Calu3 (cell line): ENCODE results near the gene AKR1C2. TPM values are rescaled to one million over a fixed set of nuclear protein-coding genes. Genes with fewer than 3 reads are reported as not detected.
A peak's percentile ranks its signal among the peaks of the same experiment; 100 is the strongest.
"Not testable (repeated sequence)": the region's sequence is repeated elsewhere in the genome, so short reads cannot be mapped to it uniquely, and the experiment has no call there.

Experiments
- BruUV-seq: library from RNA; stranded (reverse); fragments of 400-500 nt; replicated peaks from 2 replicates; lab custom pipeline; 2021; lab: Mats Ljungman, UMichigan
- CTCF ChIA-PET: fragments of 300-600 bp; sonication (Branson Sonifier 250); formaldehyde crosslinking; loops from one replicate; lab custom pipeline; 2022; ENCODE audit warnings: antibody characterized with exemption; lab: Charles Lee
- DNase-seq: peaks from one replicate; pipeline ENCODE4 v3.0.0; 2022
- H3K27ac Mint-ChIP-seq: one replicate; pipeline ENCODE4 v1.8.0; 2022; ENCODE audit warnings: mixed read lengths; ENCODE audit not compliant: unreplicated experiment
- H3K27me3 Mint-ChIP-seq: one replicate; pipeline ENCODE4 v1.8.0; 2022; ENCODE audit warnings: mixed read lengths; ENCODE audit not compliant: unreplicated experiment
- H3K36me3 Mint-ChIP-seq: one replicate; pipeline ENCODE4 v1.8.0; 2022; ENCODE audit warnings: mild to moderate bottlenecking, moderate library complexity, mixed read lengths; ENCODE audit not compliant: insufficient read depth, unreplicated experiment
- H3K4me1 Mint-ChIP-seq: one replicate; pipeline ENCODE4 v1.8.0; 2022; ENCODE audit warnings: mild to moderate bottlenecking, low read depth, mixed read lengths; ENCODE audit not compliant: unreplicated experiment
- H3K4me3 Mint-ChIP-seq: one replicate; pipeline ENCODE4 v1.8.0; 2022; ENCODE audit warnings: mild to moderate bottlenecking, low read depth, moderate library complexity, mixed read lengths; ENCODE audit not compliant: unreplicated experiment
- H3K9me3 Mint-ChIP-seq: one replicate; pipeline ENCODE4 v1.8.0; 2022; ENCODE audit warnings: low read depth, mixed read lengths; ENCODE audit not compliant: unreplicated experiment
- CTCF ChIP-seq: fragments of 200-600 bp; IDR thresholded peaks from one replicate; pipeline ENCODE4 v1.8.0; 2022; ENCODE audit warnings: antibody characterized with exemption; ENCODE audit not compliant: unreplicated experiment
- intact Hi-C: fragments of 100-400 bp; cut with micrococcal nuclease; formaldehyde crosslinking; loops from one replicate; pipeline ENCODE4 v1.10.0; 2022; ENCODE audit not compliant: unreplicated experiment
- total RNA-seq: library from RNA; stranded (reverse); gene quantifications from 2 replicates; pipeline ENCODE4 v1.2.3, GENCODE V29; 2022

AKR1C2 gene
- total RNA-seq, 1 experiment from 2014 or later, result 10.6 TPM

DNA sequence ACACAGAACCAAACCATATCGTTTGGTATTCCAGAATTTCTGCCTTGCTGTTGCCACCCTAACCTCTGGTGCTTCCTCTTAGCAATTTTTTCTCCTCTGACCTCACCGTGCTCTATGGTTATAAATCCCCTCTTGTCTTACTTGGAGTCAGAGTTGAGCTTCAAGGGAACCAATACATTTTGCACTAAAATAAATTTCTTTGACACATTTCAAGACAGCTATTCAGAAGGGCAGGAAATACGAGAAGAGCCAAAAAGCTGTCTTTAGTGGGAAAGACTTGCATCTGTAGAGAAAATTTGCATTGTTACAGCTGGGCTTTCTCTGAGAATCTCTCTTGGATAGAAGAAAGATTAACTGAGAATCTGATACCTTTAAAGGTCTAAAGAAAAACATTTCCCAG, 14.5 kb upstream of the AKR1C2 start:
- BruUV-seq, result no TSS peak
- no peaks in the 10 kb centered on the region for H3K36me3 Mint-ChIP-seq
- CTCF ChIA-PET, result no interaction called here
- no peak for TF ChIP-seq CTCF
- no peak overlapping the region for H3K4me3 Mint-ChIP-seq
- H3K9me3 Mint-ChIP-seq, result peaks cover 2% of the 10 kb centered on the region
- no peak for DNase-seq
- intact Hi-C loops, result loop anchor here (5.0 kb wide), 1 partner anchor 414 kb away; no protein-coding TSS in a partner anchor
- H3K27ac Mint-ChIP-seq, result peak overlapping the region; percentile 90
- H3K4me1 Mint-ChIP-seq, result peaks cover 87% of the 10 kb centered on the region
- H3K27me3 Mint-ChIP-seq, result no peaks in the 10 kb centered on the region

DNA sequence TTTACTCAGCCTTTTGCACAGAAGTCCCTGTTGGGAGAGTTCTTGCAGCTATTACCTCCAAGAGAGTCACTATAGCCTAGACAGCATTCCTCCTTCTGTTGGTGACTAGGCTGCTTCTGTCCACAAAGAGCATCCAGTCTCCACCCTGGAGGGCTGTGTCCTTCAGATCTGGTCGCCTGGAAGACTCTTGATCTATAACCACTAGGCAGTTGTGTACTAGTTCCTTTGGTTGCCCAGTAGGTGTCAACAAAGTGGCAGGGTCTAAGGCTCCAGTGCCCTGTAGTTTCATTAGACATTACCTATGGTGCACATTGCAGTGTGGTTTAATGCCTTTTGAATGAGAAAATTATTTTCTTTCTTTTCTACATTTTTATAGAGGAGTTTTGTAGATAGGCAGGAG, 11.3 kb upstream of the AKR1C2 start:
- peak; percentile 35 for DNase-seq
- Mint-ChIP-seq H3K4me1 (peaks cover 55% of the 10 kb centered on the region), H3K9me3 (no peaks in the 10 kb centered on the region), H3K27ac (no peak overlapping the region), H3K4me3 (no peak overlapping the region), H3K27me3 (no peaks in the 10 kb centered on the region), H3K36me3 (no peaks in the 10 kb centered on the region)
- TF ChIP-seq CTCF, result no peak
- BruUV-seq, result no TSS peak
- CTCF ChIA-PET, result no interaction called here
- intact Hi-C loops, result loop anchor here (1.0 to 5.0 kb wide), 2 partner anchors 268 to 417 kb away; no protein-coding TSS in a partner anchor

- H3K27ac Mint-ChIP-seq, H3K36me3 Mint-ChIP-seq, intact Hi-C loops, DNase-seq, H3K4me3 Mint-ChIP-seq, H3K27me3 Mint-ChIP-seq, BruUV-seq, H3K9me3 Mint-ChIP-seq, CTCF ChIA-PET: not testable (repeated sequence)
- peaks cover 52% of the 10 kb centered on the region for H3K4me1 Mint-ChIP-seq
Measured at GRCh38 chr10:5014200-5014910, 10.7 kb upstream of the AKR1C2 start.

DNA sequence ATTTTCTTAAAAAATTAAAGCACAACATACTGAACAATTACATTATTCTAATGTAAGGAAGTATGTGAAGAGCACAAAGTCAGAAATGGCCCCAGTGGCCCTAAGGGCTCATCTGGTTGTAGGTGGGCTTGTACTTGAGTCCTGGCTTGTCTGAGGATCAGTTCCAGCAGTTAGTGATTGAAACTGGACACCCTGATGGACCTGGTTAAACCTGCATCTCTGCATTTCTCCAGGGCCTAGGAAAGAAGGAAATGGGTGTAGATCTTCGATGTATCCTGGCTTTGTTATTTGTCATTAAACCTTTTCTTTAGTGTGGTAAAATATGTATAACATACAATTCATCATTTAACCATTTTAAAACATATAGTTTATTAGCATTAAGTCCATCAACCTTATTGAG, 9.7 kb upstream of the AKR1C2 start:
- DNase-seq, result peak; percentile 59
- H3K9me3 Mint-ChIP-seq, result no peaks in the 10 kb centered on the region
- no peaks in the 10 kb centered on the region for H3K27me3 Mint-ChIP-seq
- intact Hi-C loops, result no loop called here
- H3K4me1 Mint-ChIP-seq, result peaks cover 53% of the 10 kb centered on the region
- H3K27ac Mint-ChIP-seq, result no peak overlapping the region
- H3K4me3 Mint-ChIP-seq, result no peak overlapping the region
- BruUV-seq, result no TSS peak
- CTCF ChIA-PET, result no interaction called here
- no peak for TF ChIP-seq CTCF
- H3K36me3 Mint-ChIP-seq, result no peaks in the 10 kb centered on the region

DNA sequence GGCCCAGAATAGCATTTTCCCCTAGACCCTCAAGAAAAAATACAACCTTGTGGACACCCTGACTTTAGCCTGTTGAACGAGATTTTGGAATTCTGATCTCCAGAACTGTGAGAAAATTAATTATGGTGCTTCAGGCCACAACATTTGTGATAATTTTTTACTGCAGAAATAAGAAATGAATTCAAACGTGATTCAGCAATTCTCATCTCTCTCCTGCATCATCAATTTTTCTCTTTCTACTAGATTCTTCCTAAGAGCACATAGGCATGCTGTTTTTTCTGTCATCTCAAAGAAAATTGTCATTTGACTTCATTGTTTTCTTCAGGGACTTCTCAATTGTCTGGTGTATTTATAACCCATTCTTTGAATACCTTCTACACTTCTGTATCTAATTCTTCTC, 8.9 kb upstream of the AKR1C2 start:
- Mint-ChIP-seq H3K36me3 (no peaks in the 10 kb centered on the region), H3K27me3 (no peaks in the 10 kb centered on the region), H3K4me1 (peaks cover 49% of the 10 kb centered on the region), H3K4me3 (no peak overlapping the region), H3K9me3 (no peaks in the 10 kb centered on the region), H3K27ac (no peak overlapping the region)
- intact Hi-C loops, result no loop called here
- TF ChIP-seq CTCF, result no peak
- BruUV-seq, result no TSS peak
- no peak for DNase-seq
- CTCF ChIA-PET, result no interaction called here

GRCh38 chr10:5011392-5011791, 7.7 kb upstream of the AKR1C2 start:
- CTCF ChIA-PET, H3K36me3 Mint-ChIP-seq, H3K9me3 Mint-ChIP-seq, BruUV-seq, intact Hi-C loops, H3K27ac Mint-ChIP-seq, DNase-seq, H3K4me3 Mint-ChIP-seq, H3K27me3 Mint-ChIP-seq: not testable (repeated sequence)
- peaks cover 43% of the 10 kb centered on the region for H3K4me1 Mint-ChIP-seq

DNA sequence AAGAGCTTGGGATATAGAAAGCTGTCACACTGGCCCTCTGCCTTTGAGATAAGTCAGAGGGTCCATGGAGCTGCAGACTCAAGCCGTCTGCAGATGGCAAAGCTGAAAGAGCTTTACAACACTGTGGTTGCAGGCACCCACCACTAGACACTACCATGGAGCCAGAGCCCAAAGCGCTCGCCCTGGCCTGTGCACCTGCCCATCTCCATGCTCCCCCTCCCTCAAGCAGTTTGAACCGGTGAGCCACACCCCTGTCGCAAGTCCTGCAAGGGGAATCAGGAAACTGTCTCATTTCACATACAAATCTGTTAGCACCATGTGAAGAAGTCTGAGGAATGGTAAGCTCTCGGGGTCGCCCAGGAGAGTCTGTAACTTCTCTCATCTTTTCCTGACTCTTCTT, 6.4 kb upstream of the AKR1C2 start:
- H3K9me3 Mint-ChIP-seq, BruUV-seq, intact Hi-C loops, H3K27me3 Mint-ChIP-seq, DNase-seq, H3K36me3 Mint-ChIP-seq, H3K27ac Mint-ChIP-seq, CTCF ChIA-PET, H3K4me3 Mint-ChIP-seq: not testable (repeated sequence)
- H3K4me1 Mint-ChIP-seq, result peaks cover 34% of the 10 kb centered on the region
